ENCODE data around the gene CNGA3.

The CNGA3 gene

GRCh38 chr2:98394595-98395153 lies 48.4 kb downstream of the CNGA3 start:
- H2AFZ ChIP-seq (ENCODE audit: low read depth, low read length): no peak overlapping the region
- H2BK120ac ChIP-seq (ENCODE audit: low read depth, low read length): no peak overlapping the region
- no peak overlapping the region for H3K27ac ChIP-seq (ENCODE audit: low read length, poor library complexity, severe bottlenecking)
- H3K14ac ChIP-seq (ENCODE audit: low read length in 2 of 2): no peak overlapping the region
- no peak overlapping the region for H4K8ac ChIP-seq (ENCODE audit: low read length)
- peaks cover 5 to 21% of the 10 kb centered on the region in 2 experiments for H3K27me3 ChIP-seq (ENCODE audit: control insufficient read depth in 1 of 2, insufficient read depth in 1 of 2, low read length in 2 of 2)
- H3K9ac ChIP-seq (ENCODE audit: low read length): no peak overlapping the region
- H3K79me1 ChIP-seq (replicated peaks; ENCODE audit: low read length, poor library complexity, severe bottlenecking): no peaks in the 10 kb centered on the region
- no peak overlapping the region for H2AK5ac ChIP-seq (ENCODE audit: low read length, severe bottlenecking)
- no peak overlapping the region for H3K4me3 ChIP-seq (ENCODE audit: insufficient read depth in 1 of 2, low read depth in 1 of 2, low read length in 2 of 2)
- no peak overlapping the region for H3K4me2 ChIP-seq (ENCODE audit: low read length, poor library complexity, severe bottlenecking)
- no peak overlapping the region for H2BK15ac ChIP-seq (ENCODE audit: low read depth, poor library complexity, severe bottlenecking)
- H3K4ac ChIP-seq (ENCODE audit: low read depth in 1 of 2, low read length in 2 of 2): no peak overlapping the region
- no peaks in the 10 kb centered on the region for H3K36me3 ChIP-seq (ENCODE audit: control insufficient read depth in 1 of 2, insufficient read depth in 2 of 2, low read depth in 1 of 2, low read length in 2 of 2)
- no peak overlapping the region for H3K23ac ChIP-seq (ENCODE audit: low read length in 2 of 2)
- no peaks in the 10 kb centered on the region for H3K9me3 ChIP-seq (ENCODE audit: control insufficient read depth, low read length)
- no peak for DNase-seq
- no peaks in the 10 kb centered on the region for H3K4me1 ChIP-seq (ENCODE audit: control insufficient read depth, insufficient read depth, low read depth, low read length)
- no peak overlapping the region for H2BK12ac ChIP-seq (ENCODE audit: low read length in 2 of 2)
- H4K91ac ChIP-seq (ENCODE audit: low read length): no peak overlapping the region
- WGBS: 78% methylated on average over 3 of the region's 3 CpGs
- no peak overlapping the region for H2BK5ac ChIP-seq (ENCODE audit: low read depth, low read length, poor library complexity, severe bottlenecking)
- H3K18ac ChIP-seq (ENCODE audit: low read depth in 1 of 2, low read length in 2 of 2): no peak overlapping the region

- no peak overlapping the region for H4K8ac ChIP-seq (ENCODE audit: low read length)
Observed at GRCh38 chr2:98395977-98396376, 49.7 kb downstream of the CNGA3 start.

DNA sequence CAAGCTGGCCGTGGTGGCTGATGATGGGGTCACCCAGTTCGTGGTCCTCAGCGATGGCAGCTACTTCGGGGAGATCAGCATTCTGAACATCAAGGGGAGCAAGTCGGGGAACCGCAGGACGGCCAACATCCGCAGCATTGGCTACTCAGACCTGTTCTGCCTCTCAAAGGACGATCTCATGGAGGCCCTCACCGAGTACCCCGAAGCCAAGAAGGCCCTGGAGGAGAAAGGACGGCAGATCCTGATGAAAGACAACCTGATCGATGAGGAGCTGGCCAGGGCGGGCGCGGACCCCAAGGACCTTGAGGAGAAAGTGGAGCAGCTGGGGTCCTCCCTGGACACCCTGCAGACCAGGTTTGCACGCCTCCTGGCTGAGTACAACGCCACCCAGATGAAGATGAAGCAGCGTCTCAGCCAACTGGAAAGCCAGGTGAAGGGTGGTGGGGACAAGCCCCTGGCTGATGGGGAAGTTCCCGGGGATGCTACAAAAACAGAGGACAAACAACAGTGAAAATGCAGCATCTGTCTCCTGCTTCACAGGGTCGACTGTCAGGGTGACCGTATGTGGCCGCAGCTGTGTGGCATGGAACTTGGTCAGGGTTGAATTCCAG lies 50.6 kb downstream of the CNGA3 start:
- H4K91ac ChIP-seq (ENCODE audit: low read length): no peak overlapping the region

More at GRCh38 chr2:98395977-98396376, 49.7 kb downstream of the CNGA3 start:
- no peak overlapping the region for H3K23ac ChIP-seq (ENCODE audit: low read length in 2 of 2)
- H3K4me3 ChIP-seq (ENCODE audit: insufficient read depth in 1 of 2, low read depth in 1 of 2, low read length in 2 of 2): no peak overlapping the region
- WGBS: 90% methylated on average over 5 of the region's 6 CpGs
- H3K14ac ChIP-seq (ENCODE audit: low read length in 2 of 2): no peak overlapping the region
- no peak for DNase-seq
- H3K27ac ChIP-seq (ENCODE audit: low read length, poor library complexity, severe bottlenecking): no peak overlapping the region
- H3K36me3 ChIP-seq (ENCODE audit: control insufficient read depth in 1 of 2, insufficient read depth in 2 of 2, low read depth in 1 of 2, low read length in 2 of 2): no peaks in the 10 kb centered on the region
- H2AFZ ChIP-seq (ENCODE audit: low read depth, low read length): no peak overlapping the region
- H2BK12ac ChIP-seq (ENCODE audit: low read length in 2 of 2): no peak overlapping the region
- H2BK5ac ChIP-seq (ENCODE audit: low read depth, low read length, poor library complexity, severe bottlenecking): no peak overlapping the region
- no peak overlapping the region for H2BK15ac ChIP-seq (ENCODE audit: low read depth, poor library complexity, severe bottlenecking)
- H3K9me3 ChIP-seq (ENCODE audit: control insufficient read depth, low read length): no peaks in the 10 kb centered on the region
- H3K18ac ChIP-seq (ENCODE audit: low read depth in 1 of 2, low read length in 2 of 2): no peak overlapping the region
- no peak overlapping the region for H3K4me2 ChIP-seq (ENCODE audit: low read length, poor library complexity, severe bottlenecking)
- H3K79me1 ChIP-seq (replicated peaks; ENCODE audit: low read length, poor library complexity, severe bottlenecking): no peaks in the 10 kb centered on the region
- no peak overlapping the region for H2AK5ac ChIP-seq (ENCODE audit: low read length, severe bottlenecking)
- no peaks in the 10 kb centered on the region for H3K4me1 ChIP-seq (ENCODE audit: control insufficient read depth, insufficient read depth, low read depth, low read length)
- no peak overlapping the region for H2BK120ac ChIP-seq (ENCODE audit: low read depth, low read length)
- H3K27me3 ChIP-seq (ENCODE audit: control insufficient read depth in 1 of 2, insufficient read depth in 1 of 2, low read length in 2 of 2): peaks cover 11 to 33% of the 10 kb centered on the region in 2 experiments
- H3K4ac ChIP-seq (ENCODE audit: low read depth in 1 of 2, low read length in 2 of 2): no peak overlapping the region
- no peak overlapping the region for H3K9ac ChIP-seq (ENCODE audit: low read length)
- no peak overlapping the region for H4K91ac ChIP-seq (ENCODE audit: low read length)

GRCh38 chr2:98399140-98399539 lies 52.9 kb downstream of the CNGA3 start:
- Histone ChIP-seq H2BK12ac (ENCODE audit: low read length in 2 of 2) (no peak overlapping the region), H3K4me1 (ENCODE audit: control insufficient read depth, insufficient read depth, low read depth, low read length) (no peaks in the 10 kb centered on the region), H2BK120ac (ENCODE audit: low read depth, low read length) (no peak overlapping the region), H3K4me2 (ENCODE audit: low read length, poor library complexity, severe bottlenecking) (no peak overlapping the region), H3K79me1 (replicated peaks; ENCODE audit: low read length, poor library complexity, severe bottlenecking) (no peaks in the 10 kb centered on the region), H3K4me3 (ENCODE audit: insufficient read depth in 1 of 2, low read depth in 1 of 2, low read length in 2 of 2) (no peak overlapping the region), H3K36me3 (ENCODE audit: control insufficient read depth in 1 of 2, insufficient read depth in 2 of 2, low read depth in 1 of 2, low read length in 2 of 2) (no peaks in the 10 kb centered on the region), H3K18ac (ENCODE audit: low read depth in 1 of 2, low read length in 2 of 2) (no peak overlapping the region), H3K23ac (ENCODE audit: low read length in 2 of 2) (no peak overlapping the region), H2BK15ac (ENCODE audit: low read depth, poor library complexity, severe bottlenecking) (no peak overlapping the region), H2BK5ac (ENCODE audit: low read depth, low read length, poor library complexity, severe bottlenecking) (no peak overlapping the region), H3K27me3 (ENCODE audit: control insufficient read depth in 1 of 2, insufficient read depth in 1 of 2, low read length in 2 of 2) (peaks cover 19 to 55% of the 10 kb centered on the region in 2 experiments), H3K9me3 (ENCODE audit: control insufficient read depth, low read length) (no peaks in the 10 kb centered on the region), H2AK5ac (ENCODE audit: low read length, severe bottlenecking) (no peak overlapping the region), H3K14ac (ENCODE audit: low read length in 2 of 2) (no peak overlapping the region), H3K4ac (ENCODE audit: low read depth in 1 of 2, low read length in 2 of 2) (no peak overlapping the region), H4K91ac (ENCODE audit: low read length) (no peak overlapping the region), H3K27ac (ENCODE audit: low read length, poor library complexity, severe bottlenecking) (no peak overlapping the region), H4K8ac (ENCODE audit: low read length) (no peak overlapping the region), H2AFZ (ENCODE audit: low read depth, low read length) (no peak overlapping the region), H3K9ac (ENCODE audit: low read length) (no peak overlapping the region)
- WGBS: 90% methylated on average over 2 of the region's 4 CpGs
- DNase-seq: no peak

More for the DNA sequence above, 50.6 kb downstream of the CNGA3 start:
- no peaks in the 10 kb centered on the region for H3K79me1 ChIP-seq (replicated peaks; ENCODE audit: low read length, poor library complexity, severe bottlenecking)
- H3K9me3 ChIP-seq (ENCODE audit: control insufficient read depth, low read length): no peaks in the 10 kb centered on the region
- H3K27ac ChIP-seq (ENCODE audit: low read length, poor library complexity, severe bottlenecking): no peak overlapping the region
- H3K18ac ChIP-seq (ENCODE audit: low read depth in 1 of 2, low read length in 2 of 2): no peak overlapping the region
- H2BK15ac ChIP-seq (ENCODE audit: low read depth, poor library complexity, severe bottlenecking): no peak overlapping the region
- H3K4me2 ChIP-seq (ENCODE audit: low read length, poor library complexity, severe bottlenecking): no peak overlapping the region
- no peak overlapping the region for H2AK5ac ChIP-seq (ENCODE audit: low read length, severe bottlenecking)
- no peak overlapping the region for H3K4ac ChIP-seq (ENCODE audit: low read depth in 1 of 2, low read length in 2 of 2)
- peaks cover 11 to 40% of the 10 kb centered on the region in 2 experiments for H3K27me3 ChIP-seq (ENCODE audit: control insufficient read depth in 1 of 2, insufficient read depth in 1 of 2, low read length in 2 of 2)
- no peaks in the 10 kb centered on the region for H3K4me1 ChIP-seq (ENCODE audit: control insufficient read depth, insufficient read depth, low read depth, low read length)
- H2AFZ ChIP-seq (ENCODE audit: low read depth, low read length): no peak overlapping the region
- no peaks in the 10 kb centered on the region for H3K36me3 ChIP-seq (ENCODE audit: control insufficient read depth in 1 of 2, insufficient read depth in 2 of 2, low read depth in 1 of 2, low read length in 2 of 2)
- H3K9ac ChIP-seq (ENCODE audit: low read length): no peak overlapping the region
- H2BK12ac ChIP-seq (ENCODE audit: low read length in 2 of 2): no peak overlapping the region
- H4K8ac ChIP-seq (ENCODE audit: low read length): no peak overlapping the region
- no peak overlapping the region for H2BK5ac ChIP-seq (ENCODE audit: low read depth, low read length, poor library complexity, severe bottlenecking)
- no peak for DNase-seq
- H3K4me3 ChIP-seq (ENCODE audit: insufficient read depth in 1 of 2, low read depth in 1 of 2, low read length in 2 of 2): no peak overlapping the region
- H3K23ac ChIP-seq (ENCODE audit: low read length in 2 of 2): no peak overlapping the region
- WGBS: 90% methylated on average over 23 of the region's 23 CpGs
- no peak overlapping the region for H3K14ac ChIP-seq (ENCODE audit: low read length in 2 of 2)
- no peak overlapping the region for H2BK120ac ChIP-seq (ENCODE audit: low read depth, low read length)
